Measurements from ENCODE around the gene RFTN1. TPM values are rescaled to one million over a fixed set of nuclear protein-coding genes. Genes with fewer than 3 reads are reported as not detected.

The RFTN1 gene
- total RNA-seq, 4 donors from 2014 or later: 32.0 to 187 (median 47.6) TPM

- H3K4me3 ChIP-seq: no peak overlapping the region
- H3K27me3 ChIP-seq: no peaks in the 10 kb centered on the region
- DNase-seq: no peak
- no peaks in the 10 kb centered on the region for H3K9me3 ChIP-seq
- H3K4me1 ChIP-seq: peaks cover 0 to 7% of the 10 kb centered on the region in 2 donors
- no peaks in the 10 kb centered on the region for H3K36me3 ChIP-seq
- intact Hi-C loops (cut with DNase I; ENCODE audit: low total_unique reads): no loop called here
- TF ChIP-seq POLR2A (IDR thresholded peaks at IDR 0.05): no peak
- TF ChIP-seq CTCF (IDR thresholded peaks at IDR 0.05): no peak
- H3K27ac ChIP-seq: peak overlapping the region; percentile 25 to 50
Measured at GRCh38 chr3:16468002-16468335, 45.5 kb downstream of the RFTN1 start.

- intact Hi-C loops (cut with DNase I; ENCODE audit: low total_unique reads): no loop called here
- Histone ChIP-seq H3K4me3 (no peak overlapping the region), H3K27me3 (no peaks in the 10 kb centered on the region), H3K4me1 (peaks cover 0 to 7% of the 10 kb centered on the region in 2 donors), H3K36me3 (no peaks in the 10 kb centered on the region), H3K27ac (peak overlapping the region in 1 of 2 donors; percentile 50), H3K9me3 (no peaks in the 10 kb centered on the region)
- no peak for TF ChIP-seq POLR2A (IDR thresholded peaks at IDR 0.05)
- no peak for TF ChIP-seq CTCF (IDR thresholded peaks at IDR 0.05)
- DNase-seq: no peak
Measured at GRCh38 chr3:16467393-16467792, 46.1 kb downstream of the RFTN1 start.

GRCh38 chr3:16466822-16467221 lies 46.7 kb downstream of the RFTN1 start:
- peaks cover 0 to 7% of the 10 kb centered on the region in 2 donors for H3K4me1 ChIP-seq
- H3K36me3 ChIP-seq: no peaks in the 10 kb centered on the region
- intact Hi-C loops (cut with DNase I; ENCODE audit: low total_unique reads): no loop called here
- TF ChIP-seq CTCF (IDR thresholded peaks at IDR 0.05): no peak
- DNase-seq: no peak
- H3K27me3 ChIP-seq: no peaks in the 10 kb centered on the region
- H3K4me3 ChIP-seq: no peak overlapping the region
- H3K27ac ChIP-seq: peak overlapping the region in 1 of 2 donors; percentile 33
- no peaks in the 10 kb centered on the region for H3K9me3 ChIP-seq

GRCh38 chr3:16464511-16465148 lies 48.9 kb downstream of the RFTN1 start:
- intact Hi-C loops (cut with DNase I; ENCODE audit: low total_unique reads): no loop called here
- Histone ChIP-seq H3K9me3 (no peaks in the 10 kb centered on the region), H3K4me3 (no peak overlapping the region), H3K4me1 (peaks cover 0 to 7% of the 10 kb centered on the region in 2 donors), H3K27ac (peak overlapping the region in 1 of 2 donors; percentile 21), H3K27me3 (no peaks in the 10 kb centered on the region), H3K36me3 (no peaks in the 10 kb centered on the region)
- TF ChIP-seq CTCF (IDR thresholded peaks at IDR 0.05): no peak
- no peak for TF ChIP-seq POLR2A (IDR thresholded peaks at IDR 0.05)
- DNase-seq: no peak

- H3K36me3 ChIP-seq: no peaks in the 10 kb centered on the region
- H3K27me3 ChIP-seq: no peaks in the 10 kb centered on the region
- TF ChIP-seq POLR2A (IDR thresholded peaks at IDR 0.05) (no peak), CTCF (IDR thresholded peaks at IDR 0.05) (no peak)
- H3K27ac ChIP-seq: no peak overlapping the region
- H3K4me3 ChIP-seq: no peak overlapping the region
- H3K9me3 ChIP-seq: no peaks in the 10 kb centered on the region
- no peak for DNase-seq
- peaks cover 0 to 7% of the 10 kb centered on the region in 2 donors for H3K4me1 ChIP-seq
- intact Hi-C loops (cut with DNase I; ENCODE audit: low total_unique reads): no loop called here
Measured at GRCh38 chr3:16463914-16464313, 49.6 kb downstream of the RFTN1 start.

Measured in uterus (tissue), 4 donors.